ENCODE results near the gene AFF3.

The AFF3 gene

GRCh38 chr2:100068395-100068794 is 74.0 kb downstream of the AFF3 start:
- TF ChIP-seq REST (IDR thresholded peaks at IDR 0.05; ENCODE audit: insufficient read depth in 1 of 2, low read depth in 2 of 2, low read length in 2 of 2) (no peak), TAF1 (IDR thresholded peaks at IDR 0.05; ENCODE audit: borderline replicate concordance, insufficient read depth, low read length) (no peak), FOXP2 (optimal IDR thresholded peaks at IDR 0.05; ENCODE audit: borderline replicate concordance, extremely low read depth, extremely low read length, insufficient read depth) (no peak), SIN3A (IDR thresholded peaks at IDR 0.05; ENCODE audit: borderline replicate concordance, insufficient read depth, low read length) (no peak), POLR2AphosphoS5 (IDR thresholded peaks at IDR 0.05; ENCODE audit: low read depth, low read length) (no peak)

GRCh38 chr2:100067784-100068183 is 74.6 kb downstream of the AFF3 start:
- no peak for TF ChIP-seq REST (IDR thresholded peaks at IDR 0.05; ENCODE audit: insufficient read depth in 1 of 2, low read depth in 2 of 2, low read length in 2 of 2)

- TF ChIP-seq TAF1 (IDR thresholded peaks at IDR 0.05; ENCODE audit: borderline replicate concordance, insufficient read depth, low read length) (no peak), FOXP2 (optimal IDR thresholded peaks at IDR 0.05; ENCODE audit: borderline replicate concordance, extremely low read depth, extremely low read length, insufficient read depth) (no peak), REST (IDR thresholded peaks at IDR 0.05; ENCODE audit: insufficient read depth in 1 of 2, low read depth in 2 of 2, low read length in 2 of 2) (no peak), SIN3A (IDR thresholded peaks at IDR 0.05; ENCODE audit: borderline replicate concordance, insufficient read depth, low read length) (no peak), POLR2AphosphoS5 (IDR thresholded peaks at IDR 0.05; ENCODE audit: low read depth, low read length) (no peak)
These were observed 75.5 kb downstream of the AFF3 start for GRCh38 chr2:100066856-100067255.

GRCh38 chr2:100066246-100066645 is 76.1 kb downstream of the AFF3 start:
- TF ChIP-seq TAF1 (IDR thresholded peaks at IDR 0.05; ENCODE audit: borderline replicate concordance, insufficient read depth, low read length) = no peak
- TF ChIP-seq POLR2AphosphoS5 (IDR thresholded peaks at IDR 0.05; ENCODE audit: low read depth, low read length) = no peak
- no peak for TF ChIP-seq SIN3A (IDR thresholded peaks at IDR 0.05; ENCODE audit: borderline replicate concordance, insufficient read depth, low read length)
- no peak for TF ChIP-seq REST (IDR thresholded peaks at IDR 0.05; ENCODE audit: insufficient read depth in 1 of 2, low read depth in 2 of 2, low read length in 2 of 2)
- no peak for TF ChIP-seq FOXP2 (optimal IDR thresholded peaks at IDR 0.05; ENCODE audit: borderline replicate concordance, extremely low read depth, extremely low read length, insufficient read depth)

- no peak for TF ChIP-seq REST (IDR thresholded peaks at IDR 0.05; ENCODE audit: insufficient read depth in 1 of 2, low read depth in 2 of 2, low read length in 2 of 2)
- TF ChIP-seq TAF1 (IDR thresholded peaks at IDR 0.05; ENCODE audit: borderline replicate concordance, insufficient read depth, low read length) = no peak
- no peak for TF ChIP-seq FOXP2 (optimal IDR thresholded peaks at IDR 0.05; ENCODE audit: borderline replicate concordance, extremely low read depth, extremely low read length, insufficient read depth)
- no peak for TF ChIP-seq SIN3A (IDR thresholded peaks at IDR 0.05; ENCODE audit: borderline replicate concordance, insufficient read depth, low read length)
- no peak for TF ChIP-seq POLR2AphosphoS5 (IDR thresholded peaks at IDR 0.05; ENCODE audit: low read depth, low read length)
These were observed 77.6 kb downstream of the AFF3 start for GRCh38 chr2:100064592-100065428.

Data from PFSK-1 (cell line).